T1000 (cell line): Measurements from ENCODE around the gene NBDY.
"Not testable (repeated sequence)": the region's sequence is repeated elsewhere in the genome, so short reads cannot be mapped to it uniquely, and the experiment has no call there.

Experiments
- DNase-seq: peaks from one replicate; lab custom pipeline; 2025; ENCODE audit warnings: mixed read lengths; lab: John Stamatoyannopoulos, UW

NBDY gene

GRCh38 chrX:56802428-56802827 lies 73.4 kb downstream of the NBDY start:
- DNase-seq, result no peak

DNA sequence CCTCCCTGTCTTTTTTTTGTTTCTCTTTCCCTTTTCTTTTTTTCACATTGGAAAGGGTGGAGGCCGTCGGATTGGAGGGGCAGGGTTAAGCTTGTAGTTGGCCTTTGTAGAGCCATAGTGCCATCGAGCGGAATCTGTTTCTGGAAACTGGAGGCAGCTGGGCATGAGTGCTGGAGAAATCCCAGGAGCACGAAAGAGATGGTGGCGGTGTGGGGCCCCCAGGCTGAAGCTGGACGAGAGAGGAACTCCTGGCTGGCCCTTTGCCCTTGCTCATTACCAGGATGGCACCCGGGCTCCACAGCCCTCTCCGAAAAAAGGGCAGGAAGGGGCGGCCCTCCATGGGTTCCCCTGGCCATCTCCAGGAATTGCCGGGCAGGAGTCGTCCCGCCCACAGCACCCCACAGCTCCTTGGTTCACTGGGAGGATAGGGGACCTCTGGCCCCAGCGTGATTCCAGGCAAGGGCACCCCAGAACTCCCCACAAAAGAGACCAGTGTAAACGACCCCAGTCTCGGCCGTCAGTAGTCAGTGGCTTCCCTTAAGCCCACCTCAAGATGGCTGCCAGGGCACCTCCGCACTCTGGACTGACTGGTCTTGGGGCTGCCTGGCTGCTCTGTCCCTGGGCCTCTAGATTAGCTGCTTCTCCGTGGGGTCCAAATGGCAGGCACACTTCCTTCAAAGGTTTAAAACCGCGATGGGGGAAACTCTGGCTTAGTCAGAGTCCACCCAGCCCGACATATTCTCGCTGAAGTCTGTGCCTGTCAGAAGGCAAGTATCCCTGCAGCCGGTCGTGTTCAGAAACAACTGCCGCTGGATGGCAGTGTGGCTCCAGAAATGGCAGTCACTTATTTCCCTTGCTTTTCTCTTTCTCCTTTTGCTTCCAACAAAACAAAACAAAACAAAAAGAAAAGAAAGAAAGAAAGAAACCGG lies 74.1 kb downstream of the NBDY start:
- DNase-seq, result no peak

DNA sequence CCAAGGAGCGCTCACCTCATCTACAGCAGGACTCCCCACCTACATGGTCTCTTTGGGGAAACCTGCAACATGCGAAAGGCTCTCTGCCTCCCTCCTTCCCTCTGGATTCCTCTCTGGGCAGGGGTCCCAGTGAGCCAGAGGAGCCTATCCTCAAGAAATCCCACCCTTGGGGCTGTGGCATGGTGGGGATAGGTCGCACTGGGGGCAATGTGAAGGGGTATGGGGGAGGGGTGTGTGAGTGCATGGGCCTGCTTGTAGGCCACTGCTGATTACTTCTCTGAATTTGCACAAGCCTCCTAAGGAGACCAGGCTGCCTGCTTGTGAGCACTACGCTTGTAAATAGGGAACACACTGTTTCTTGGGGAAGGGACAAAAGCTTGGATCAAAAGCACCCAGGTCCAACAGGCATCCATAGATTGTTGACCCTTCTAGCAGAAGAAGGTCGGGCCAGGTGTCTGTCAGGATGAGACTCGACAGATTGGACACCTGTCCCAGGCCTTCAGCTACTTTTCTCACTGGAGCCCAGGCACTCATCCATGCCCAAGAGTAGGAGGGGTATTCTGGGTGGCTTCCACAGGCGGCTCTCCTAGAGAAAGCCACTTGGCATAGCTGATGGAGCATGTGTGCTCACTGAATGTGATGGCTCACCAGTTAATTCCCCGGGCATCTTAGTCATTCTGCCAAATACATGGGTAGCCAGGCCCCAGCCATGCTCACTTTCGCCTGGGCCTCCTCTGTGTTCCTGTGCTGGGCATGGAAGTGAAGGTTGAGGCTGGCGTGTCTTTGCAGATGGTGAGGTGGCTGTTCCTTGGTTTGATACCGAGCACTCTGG lies 75.0 kb downstream of the NBDY start:
- DNase-seq, result no peak

DNA sequence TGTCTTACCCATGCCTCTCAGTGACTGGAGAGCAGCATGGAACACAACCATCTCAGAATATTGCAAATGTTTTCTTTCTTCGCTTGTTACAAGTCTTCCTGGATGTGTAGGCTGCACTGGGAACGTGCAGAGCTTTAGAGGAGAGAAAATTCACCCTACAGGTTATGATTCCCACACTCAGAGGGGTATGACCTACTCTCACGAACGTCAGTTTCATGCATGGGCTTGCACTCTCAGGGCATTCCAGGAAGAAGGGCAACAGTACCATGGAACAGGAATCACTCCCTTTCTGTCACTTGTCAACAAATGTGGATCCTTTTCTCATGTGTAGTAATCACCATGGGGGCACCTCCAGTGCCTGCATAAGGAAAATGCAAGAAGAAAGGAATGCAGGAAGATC lies 75.8 kb downstream of the NBDY start:
- no peak for DNase-seq

DNA sequence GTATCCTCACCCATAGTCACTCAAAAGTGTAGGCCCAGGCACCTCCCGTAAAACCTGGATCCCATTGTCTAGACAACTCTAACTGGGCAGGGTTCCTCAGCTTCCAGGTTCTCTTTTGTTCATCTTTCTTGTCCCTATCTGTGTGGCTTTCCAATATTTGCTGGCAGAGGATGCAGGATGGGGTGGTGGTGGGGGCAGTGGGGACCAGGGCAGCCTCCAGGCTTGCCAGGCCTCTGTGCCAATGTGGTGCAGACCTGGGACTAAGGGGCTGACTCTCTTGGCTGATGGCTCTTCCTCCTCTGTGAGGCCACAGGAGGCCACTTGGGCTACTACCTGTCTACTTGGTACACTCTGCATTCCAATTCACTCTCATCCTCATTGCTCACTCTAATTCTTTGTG lies 76.4 kb downstream of the NBDY start:
- DNase-seq, result no peak

DNA sequence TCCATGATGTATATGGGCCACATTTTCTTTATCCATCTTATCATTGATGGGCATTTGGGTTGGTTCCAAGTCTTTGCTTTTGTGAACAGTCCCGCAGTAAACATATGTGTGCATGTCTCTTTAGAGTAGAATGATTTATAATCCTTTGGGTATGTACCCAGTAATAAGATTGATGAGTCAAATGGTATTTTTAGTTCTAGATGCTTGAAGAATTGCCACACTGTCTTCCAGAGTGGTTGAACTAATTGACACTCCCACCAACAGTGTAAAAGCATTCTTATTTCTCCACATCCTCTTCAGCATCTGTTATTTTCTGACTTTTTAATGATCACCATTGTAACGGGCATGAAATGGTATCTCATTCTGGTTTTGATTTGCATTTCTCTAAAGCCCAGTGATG lies 77.1 kb downstream of the NBDY start:
- DNase-seq, result not testable (repeated sequence)

DNA sequence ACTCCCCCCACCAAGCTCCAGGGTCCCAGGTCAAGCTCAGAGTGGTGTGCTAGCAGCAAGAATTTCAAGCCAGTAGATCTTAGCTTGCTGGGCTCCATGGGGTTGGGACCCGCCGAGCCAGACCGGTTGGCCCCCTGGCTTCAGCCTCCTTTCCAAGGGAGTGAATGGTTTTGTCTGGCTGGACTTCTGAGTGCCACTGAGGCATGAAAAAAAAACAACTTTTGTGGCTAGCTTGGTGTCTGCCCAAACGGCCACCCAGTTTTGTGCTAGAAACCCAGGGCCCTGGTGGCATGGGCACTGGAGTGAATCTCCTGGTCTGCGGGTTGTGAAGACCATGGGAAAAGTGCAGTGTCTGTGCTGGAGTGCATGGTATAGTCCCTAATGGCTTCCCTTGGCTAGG lies 82.6 kb downstream of the NBDY start:
- no peak for DNase-seq

DNA sequence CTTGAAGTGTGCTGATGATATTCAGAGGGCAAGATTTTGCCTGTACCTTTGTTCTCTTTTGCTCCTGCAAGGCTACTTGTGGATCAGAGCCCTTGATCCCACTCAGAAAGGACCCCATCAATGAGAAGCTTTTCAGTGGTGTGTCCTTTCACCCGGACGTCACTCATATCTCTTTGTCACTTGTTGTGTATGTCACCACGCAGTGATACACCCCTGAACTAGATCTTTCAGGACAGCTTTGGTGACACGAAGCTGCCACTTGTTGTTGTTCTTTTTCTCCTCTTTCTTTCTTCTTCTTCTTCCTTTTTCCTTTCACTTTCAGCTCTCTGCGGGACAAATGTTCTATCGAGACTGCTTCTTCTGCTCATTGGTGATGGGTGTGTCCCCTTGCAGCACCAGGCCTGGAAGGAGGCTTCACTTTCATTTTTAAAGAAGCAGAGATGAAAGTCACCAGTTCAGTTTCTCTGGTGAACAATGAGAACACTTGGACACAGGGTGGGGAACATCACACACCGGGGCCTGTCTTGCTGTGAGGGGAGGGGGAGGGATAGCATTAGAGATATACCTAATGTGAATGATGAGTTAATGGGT lies 83.6 kb downstream of the NBDY start:
- no peak for DNase-seq

GRCh38 chrX:56813318-56813837 lies 84.3 kb downstream of the NBDY start:
- DNase-seq, result no peak

DNA sequence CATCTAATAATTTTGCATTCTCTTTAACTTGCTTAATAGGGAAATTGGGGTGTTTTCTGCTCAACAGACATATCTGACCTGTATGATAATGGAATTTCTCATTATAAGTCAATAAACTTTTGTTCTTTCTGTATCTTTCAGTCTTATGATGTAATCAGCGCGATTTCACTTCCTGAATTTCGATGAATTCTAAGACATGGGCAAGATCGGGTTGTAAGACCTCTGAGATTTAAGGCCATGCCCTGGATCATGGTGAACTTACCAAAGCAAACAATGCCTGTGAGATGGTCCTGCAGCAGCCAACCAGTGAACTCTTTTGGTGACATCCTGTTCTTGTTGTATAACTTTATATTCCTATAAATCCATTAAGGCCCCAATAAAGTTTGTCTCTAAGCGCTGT lies 88.1 kb downstream of the NBDY start:
- no peak for DNase-seq

DNA sequence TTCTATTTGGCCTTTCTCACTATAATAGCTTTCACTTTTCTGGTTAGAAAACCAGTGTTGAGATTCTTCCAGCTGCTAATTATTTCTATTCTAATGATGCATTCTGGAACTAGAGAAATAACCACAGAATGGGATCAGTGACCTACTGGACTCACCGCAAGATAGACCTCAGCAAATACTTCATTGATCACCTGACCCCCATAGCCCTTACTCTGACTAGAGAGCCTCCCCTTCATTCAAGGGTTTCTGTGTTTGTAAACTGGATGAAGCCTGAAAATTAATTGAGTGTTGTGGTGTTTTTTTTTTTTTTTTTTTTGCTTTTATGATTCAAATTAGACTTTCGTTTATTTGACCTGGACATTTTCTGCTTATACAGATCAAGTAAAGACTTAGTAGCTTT lies 97.0 kb downstream of the NBDY start:
- DNase-seq, result no peak

GRCh38 chrX:56833626-56834025 lies 104.6 kb downstream of the NBDY start:
- no peak for DNase-seq

DNA sequence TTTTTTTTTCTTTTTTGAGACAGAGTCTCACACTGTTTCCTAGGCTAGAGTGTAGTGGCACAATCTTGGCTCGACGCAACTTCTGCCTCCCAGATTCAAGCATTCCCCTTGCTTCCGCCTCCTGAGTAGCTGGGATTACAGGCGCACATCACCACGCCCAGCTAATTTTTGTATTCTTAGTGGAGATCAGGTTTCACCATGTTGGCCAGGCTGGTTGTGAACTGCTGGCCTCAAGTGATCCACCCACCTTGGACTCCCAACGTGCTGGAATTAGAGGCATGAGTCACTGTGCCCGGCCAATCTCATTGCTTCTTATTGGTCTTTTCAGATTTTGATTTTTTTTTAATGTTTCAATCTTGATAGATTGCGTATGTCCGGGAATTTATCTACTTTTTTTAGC lies 124.4 kb downstream of the NBDY start:
- DNase-seq, result no peak

- no peak for DNase-seq
These were observed 128.0 kb downstream of the NBDY start for GRCh38 chrX:56857042-56857441.

DNA sequence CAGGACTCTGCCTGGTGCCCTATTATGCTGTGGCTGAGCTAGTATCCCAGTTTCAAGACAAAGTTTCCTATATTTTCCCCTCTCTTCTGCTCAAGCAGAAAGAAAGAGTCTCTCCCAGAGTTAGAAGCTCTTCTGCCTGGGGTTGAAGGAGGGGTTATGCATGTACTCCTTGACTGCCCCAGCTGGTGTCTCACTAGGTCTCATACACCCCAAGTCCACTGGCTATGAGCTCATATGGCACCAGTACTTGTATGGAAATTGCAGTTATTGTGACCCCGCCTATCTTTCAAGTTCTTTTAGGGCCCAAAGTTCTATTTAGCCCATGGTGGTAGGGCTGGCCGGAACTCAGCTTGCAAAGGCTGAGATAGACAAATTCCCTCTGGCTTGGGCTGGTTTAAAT lies 131.8 kb downstream of the NBDY start:
- DNase-seq, result no peak
